ENCODE data around the gene MARK4.
"Not testable (repeated sequence)": the region's sequence is repeated elsewhere in the genome, so short reads cannot be mapped to it uniquely, and the experiment has no call there.

Gene MARK4

GRCh38 chr19:45243144-45243732 lies 7.8 kb upstream of the MARK4 start:
- DNase-seq (ENCODE audit: extremely low read depth in 1 of 2, low read depth in 1 of 2), result no peak

GRCh38 chr19:45244133-45244794 lies 6.8 kb upstream of the MARK4 start:
- DNase-seq (ENCODE audit: extremely low read depth in 1 of 2, low read depth in 1 of 2), result no peak

- no peak for DNase-seq (ENCODE audit: extremely low read depth in 1 of 2, low read depth in 1 of 2)
These were observed 5.7 kb upstream of the MARK4 start, which contains the start of gene EXOC3L2 for GRCh38 chr19:45245334-45245787. EXOC3L2 (minus strand) TSS chr19:45245407; CDS start chr19:45239045, 6,362 bp downstream.

GRCh38 chr19:45245826-45246225 lies 5.2 kb upstream of the MARK4 start:
- DNase-seq (ENCODE audit: extremely low read depth in 1 of 2, low read depth in 1 of 2), result no peak

GRCh38 chr19:45247136-45247535 lies 3.9 kb upstream of the MARK4 start:
- no peak for DNase-seq (ENCODE audit: extremely low read depth in 1 of 2, low read depth in 1 of 2)

- no peak for DNase-seq (ENCODE audit: extremely low read depth in 1 of 2, low read depth in 1 of 2)
These were observed 1.6 kb upstream of the MARK4 start for GRCh38 chr19:45249261-45250033.

- no peak for DNase-seq (ENCODE audit: extremely low read depth in 1 of 2, low read depth in 1 of 2)
These were observed 747 bp upstream of the MARK4 start for GRCh38 chr19:45250216-45250831.

- DNase-seq (ENCODE audit: extremely low read depth in 1 of 2, low read depth in 1 of 2), result no peak
These were observed 632 bp downstream of the MARK4 start for GRCh38 chr19:45251452-45252354.

GRCh38 chr19:45253396-45254027 lies 2.4 kb downstream of the MARK4 start:
- DNase-seq (ENCODE audit: extremely low read depth in 1 of 2, low read depth in 1 of 2), result no peak

GRCh38 chr19:45254044-45254531 lies 3.0 kb downstream of the MARK4 start:
- DNase-seq (ENCODE audit: extremely low read depth in 1 of 2, low read depth in 1 of 2), result no peak

GRCh38 chr19:45255611-45256157 lies 4.6 kb downstream of the MARK4 start:
- DNase-seq (ENCODE audit: extremely low read depth in 1 of 2, low read depth in 1 of 2), result no peak

- no peak for DNase-seq (ENCODE audit: extremely low read depth in 1 of 2, low read depth in 1 of 2)
These were observed 5.8 kb downstream of the MARK4 start for GRCh38 chr19:45256836-45257235.

- no peak for DNase-seq (ENCODE audit: extremely low read depth in 1 of 2, low read depth in 1 of 2)
These were observed 7.8 kb downstream of the MARK4 start for GRCh38 chr19:45258862-45259261.

GRCh38 chr19:45262570-45262969 lies 11.5 kb downstream of the MARK4 start:
- DNase-seq (ENCODE audit: extremely low read depth in 1 of 2, low read depth in 1 of 2), result no peak

- no peak for DNase-seq (ENCODE audit: extremely low read depth in 1 of 2, low read depth in 1 of 2)
These were observed 11.9 kb downstream of the MARK4 start for GRCh38 chr19:45263013-45263412.

GRCh38 chr19:45264781-45265317 lies 13.8 kb downstream of the MARK4 start:
- DNase-seq (ENCODE audit: extremely low read depth in 1 of 2, low read depth in 1 of 2), result no peak

- no peak for DNase-seq (ENCODE audit: extremely low read depth in 1 of 2, low read depth in 1 of 2)
These were observed 14.3 kb downstream of the MARK4 start for GRCh38 chr19:45265375-45265774.

GRCh38 chr19:45267296-45267695 lies 16.2 kb downstream of the MARK4 start:
- DNase-seq (ENCODE audit: extremely low read depth in 1 of 2, low read depth in 1 of 2), result no peak

- not testable (repeated sequence) for DNase-seq (ENCODE audit: extremely low read depth in 1 of 2, low read depth in 1 of 2)
These were observed 18.9 kb downstream of the MARK4 start for GRCh38 chr19:45269939-45270338.
